Amniotic stem cell (primary cell): ENCODE results near the gene ARFGEF2.

Experiments
- DNase-seq: peaks from one replicate; lab custom pipeline; 2025; lab: John Stamatoyannopoulos, UW

ARFGEF2 gene

GRCh38 chr20:48898896-48899530, 22.5 kb upstream of the ARFGEF2 start:
- DNase-seq: no peak

- DNase-seq: no peak
Measured at GRCh38 chr20:48899881-48900280, 21.6 kb upstream of the ARFGEF2 start.

- no peak for DNase-seq
Measured at GRCh38 chr20:48901326-48901725, 20.2 kb upstream of the ARFGEF2 start.

- no peak for DNase-seq
Measured at GRCh38 chr20:48903705-48904104, 17.8 kb upstream of the ARFGEF2 start.

GRCh38 chr20:48904566-48905296, 16.8 kb upstream of the ARFGEF2 start:
- peak; percentile 36 for DNase-seq

- no peak for DNase-seq
Measured at GRCh38 chr20:48905297-48905647, 16.2 kb upstream of the ARFGEF2 start.

- DNase-seq: no peak
Measured at GRCh38 chr20:48906221-48906877, 15.2 kb upstream of the ARFGEF2 start.

GRCh38 chr20:48908656-48909319, 12.7 kb upstream of the ARFGEF2 start:
- DNase-seq: no peak

GRCh38 chr20:48909910-48910309, 11.6 kb upstream of the ARFGEF2 start:
- no peak for DNase-seq

- no peak for DNase-seq
Measured at GRCh38 chr20:48910347-48910781, 11.1 kb upstream of the ARFGEF2 start.

GRCh38 chr20:48912065-48912464, 9.4 kb upstream of the ARFGEF2 start:
- no peak for DNase-seq

- DNase-seq: no peak
Measured at GRCh38 chr20:48916699-48917098, 4.8 kb upstream of the ARFGEF2 start.

- no peak for DNase-seq
Measured at GRCh38 chr20:48919336-48919881, 2.1 kb upstream of the ARFGEF2 start.

GRCh38 chr20:48919882-48920526, 1.5 kb upstream of the ARFGEF2 start:
- no peak for DNase-seq

- DNase-seq: no peak
Measured at GRCh38 chr20:48920527-48921167, 864 bp upstream of the ARFGEF2 start.

- no peak for DNase-seq
Measured at GRCh38 chr20:48921883-48922820, 641 bp downstream of the ARFGEF2 start.

GRCh38 chr20:48923149-48923718, 1.7 kb downstream of the ARFGEF2 start:
- DNase-seq: no peak

- no peak for DNase-seq
Measured at GRCh38 chr20:48924756-48925109, 3.2 kb downstream of the ARFGEF2 start.

GRCh38 chr20:48926267-48926666, 4.8 kb downstream of the ARFGEF2 start:
- no peak for DNase-seq

- no peak for DNase-seq
Measured at GRCh38 chr20:48926821-48927220, 5.3 kb downstream of the ARFGEF2 start.
